ENCODE results near the gene TNFSF15. TPM values are rescaled to one million over a fixed set of nuclear protein-coding genes. Genes with fewer than 3 reads are reported as not detected.

TNFSF15 gene
- total and polyA plus RNA-seq, 2 donors (not counting 3 experiments of a cell fraction or from before 2014, with no cell fraction given) = 8.4 to 14.3 TPM

DNA sequence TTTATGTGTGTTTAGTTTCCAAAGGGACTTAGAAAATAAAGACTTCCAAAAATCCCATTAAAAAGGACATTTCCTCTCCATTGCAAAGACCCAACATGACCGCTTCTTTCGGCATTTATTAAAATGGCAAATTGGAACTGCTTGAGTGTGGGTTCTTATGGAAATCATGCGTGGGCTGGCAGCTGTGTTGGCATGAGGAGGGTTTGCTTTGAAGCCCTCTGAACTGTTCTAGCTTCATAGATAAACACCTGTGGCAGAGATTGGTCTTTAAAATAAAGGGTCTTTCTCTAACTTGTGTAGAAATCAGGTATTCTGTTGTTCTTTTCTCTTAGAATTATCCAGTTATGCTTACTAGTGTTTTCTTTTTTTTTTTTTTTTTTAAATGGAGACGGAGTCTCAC, 68.0 kb downstream of the TNFSF15 start:
- Histone ChIP-seq H3K4me2 (ENCODE audit: insufficient read depth, low read length) (no peak overlapping the region), H4K20me1 (replicated peaks; ENCODE audit: control insufficient read depth, extremely low read depth, insufficient read depth, low read length) (no peaks in the 10 kb centered on the region), H3K36me3 (ENCODE audit: control insufficient read depth in 2 of 2, extremely low read depth in 1 of 2, insufficient read depth in 2 of 2, low read length in 2 of 2) (no peaks in the 10 kb centered on the region), H3K9ac (replicated peaks; ENCODE audit: extremely low read depth, insufficient read depth, low read length) (no peak overlapping the region), H3K4me3 (replicated peaks in 1 of 3; ENCODE audit: insufficient read depth in 1 of 3, low read depth in 1 of 3, low read length in 3 of 3) (no peak overlapping the region), H3K9me3 (replicated peaks; ENCODE audit: control insufficient read depth, insufficient read depth, low read length) (no peaks in the 10 kb centered on the region), H3K79me2 (ENCODE audit: control insufficient read depth, insufficient read depth, low read length) (no peaks in the 10 kb centered on the region), H3K4me1 (ENCODE audit: control insufficient read depth, extremely low read depth, insufficient read depth, low read length) (peaks cover 4% of the 10 kb centered on the region), H3K9me1 (replicated peaks; ENCODE audit: control insufficient read depth, extremely low read depth, insufficient read depth, low read length) (no peaks in the 10 kb centered on the region), H3K27ac (ENCODE audit: insufficient read depth, low read depth, low read length) (no peak overlapping the region), H3K27me3 (ENCODE audit: control insufficient read depth in 2 of 2, insufficient read depth in 2 of 2, low read length in 2 of 2) (no peaks in the 10 kb centered on the region), H2AFZ (ENCODE audit: low read depth, low read length) (no peak overlapping the region)
- ChIA-PET POLR2A (no interaction called here), CTCF (interaction anchor here (0.8 to 12.2 kb wide), 11 partner anchors 55 to 332 kb away, joined by 3 to 301 read pairs (median 4); no protein-coding TSS in a partner anchor)
- FAIRE-seq (no peak), DNase-seq (ENCODE audit: low read depth, low spot score) (no peak)
- no TSS peak for BruUV-seq (replicated peaks)
- TF ChIP-seq, protein P1, sequence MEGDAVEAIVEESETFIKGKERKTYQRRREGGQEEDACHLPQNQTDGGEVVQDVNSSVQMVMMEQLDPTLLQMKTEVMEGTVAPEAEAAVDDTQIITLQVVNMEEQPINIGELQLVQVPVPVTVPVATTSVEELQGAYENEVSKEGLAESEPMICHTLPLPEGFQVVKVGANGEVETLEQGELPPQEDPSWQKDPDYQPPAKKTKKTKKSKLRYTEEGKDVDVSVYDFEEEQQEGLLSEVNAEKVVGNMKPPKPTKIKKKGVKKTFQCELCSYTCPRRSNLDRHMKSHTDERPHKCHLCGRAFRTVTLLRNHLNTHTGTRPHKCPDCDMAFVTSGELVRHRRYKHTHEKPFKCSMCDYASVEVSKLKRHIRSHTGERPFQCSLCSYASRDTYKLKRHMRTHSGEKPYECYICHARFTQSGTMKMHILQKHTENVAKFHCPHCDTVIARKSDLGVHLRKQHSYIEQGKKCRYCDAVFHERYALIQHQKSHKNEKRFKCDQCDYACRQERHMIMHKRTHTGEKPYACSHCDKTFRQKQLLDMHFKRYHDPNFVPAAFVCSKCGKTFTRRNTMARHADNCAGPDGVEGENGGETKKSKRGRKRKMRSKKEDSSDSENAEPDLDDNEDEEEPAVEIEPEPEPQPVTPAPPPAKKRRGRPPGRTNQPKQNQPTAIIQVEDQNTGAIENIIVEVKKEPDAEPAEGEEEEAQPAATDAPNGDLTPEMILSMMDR (IDR thresholded peaks at IDR 0.05; ENCODE audit: extremely low read depth in 1 of 2, insufficient read depth in 1 of 2, low read depth in 1 of 2, low read length in 2 of 2) = no peak
- no peak for TF ChIP-seq POLR2A (IDR thresholded peaks at IDR 0.05; ENCODE audit: low read depth, low read length)
- no peak for TF ChIP-seq FOS (IDR thresholded peaks at IDR 0.05; ENCODE audit: borderline replicate concordance, insufficient read depth, low read length)
- no peak for TF ChIP-seq MYC (IDR thresholded peaks at IDR 0.05; ENCODE audit: low read depth, low read length)
- no peak for TF ChIP-seq POLR2AphosphoS5 (IDR thresholded peaks at IDR 0.05; ENCODE audit: insufficient read depth, low read depth, low read length)
- no peak for TF ChIP-seq EZH2 (IDR thresholded peaks at IDR 0.05; ENCODE audit: borderline replicate concordance, low read depth, low read length, severe bottlenecking)
- TF ChIP-seq JUN (IDR thresholded peaks at IDR 0.05; ENCODE audit: borderline replicate concordance, insufficient read depth, insufficient read length, low read depth) = no peak
- no peak for TF ChIP-seq GATA2 (IDR thresholded peaks at IDR 0.05; ENCODE audit: insufficient read depth, insufficient read length, low read depth, low read length)
- TF ChIP-seq, protein P2, sequence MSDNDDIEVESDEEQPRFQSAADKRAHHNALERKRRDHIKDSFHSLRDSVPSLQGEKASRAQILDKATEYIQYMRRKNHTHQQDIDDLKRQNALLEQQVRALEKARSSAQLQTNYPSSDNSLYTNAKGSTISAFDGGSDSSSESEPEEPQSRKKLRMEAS (IDR thresholded peaks at IDR 0.05; ENCODE audit: insufficient read depth, insufficient read length) = no peak
- intact Hi-C loops (cut with micrococcal nuclease) (loop anchor here (2.0 kb wide), 1 partner anchor 333 kb away; no protein-coding TSS in a partner anchor), dilution Hi-C loops (cut with MboI; ENCODE audit: extremely low pct_ligation_motif_present, low sequenced_read_pairs) (no loop called here)
